Breast epithelium (tissue), 3 donors: ENCODE results near the gene KRTAP10-5.

Source experiments
- CTCF ChIP-seq, 3 donors: fragments of 450-650 bp; IDR thresholded peaks; one replicate each; pipeline ENCODE4 v1.5.1; 2016 to 2017; ENCODE audit warnings: antibody characterized with exemption in 3 of 3, mild to moderate bottlenecking in 3 of 3, moderate library complexity in 3 of 3
- POLR2AphosphoS5 ChIP-seq, 3 donors: sonication (generic); formaldehyde crosslinking; IDR thresholded peaks; one replicate each; pipeline ENCODE4 v1.6.1; 2017; ENCODE audit warnings: antibody characterized with exemption in 3 of 3

DNA sequence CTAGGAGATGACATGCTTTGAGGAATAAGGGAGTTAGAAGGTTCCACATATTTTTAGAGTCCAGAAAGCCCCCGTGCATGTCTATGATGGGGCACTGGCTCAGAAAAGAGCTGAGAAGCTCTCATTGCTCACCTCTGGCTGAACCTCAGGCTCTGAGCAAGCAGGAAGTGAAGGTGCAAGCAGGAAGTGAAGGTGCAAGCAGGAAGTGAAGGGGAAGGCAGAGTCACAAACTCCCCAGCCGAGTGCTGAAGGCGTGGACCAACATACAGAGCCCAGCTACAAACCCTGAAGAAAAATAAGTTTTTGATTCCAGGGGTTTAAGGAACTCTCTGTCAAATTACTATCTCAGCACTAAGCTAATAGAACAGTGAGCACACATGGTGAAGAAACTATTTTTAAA lies 38.5 kb upstream of the KRTAP10-5 start:
- TF ChIP-seq CTCF (IDR thresholded peaks at IDR 0.05) (no peak), POLR2AphosphoS5 (IDR thresholded peaks at IDR 0.05) (no peak)
